ENCODE measurements around the gene SMC5.

DNA sequence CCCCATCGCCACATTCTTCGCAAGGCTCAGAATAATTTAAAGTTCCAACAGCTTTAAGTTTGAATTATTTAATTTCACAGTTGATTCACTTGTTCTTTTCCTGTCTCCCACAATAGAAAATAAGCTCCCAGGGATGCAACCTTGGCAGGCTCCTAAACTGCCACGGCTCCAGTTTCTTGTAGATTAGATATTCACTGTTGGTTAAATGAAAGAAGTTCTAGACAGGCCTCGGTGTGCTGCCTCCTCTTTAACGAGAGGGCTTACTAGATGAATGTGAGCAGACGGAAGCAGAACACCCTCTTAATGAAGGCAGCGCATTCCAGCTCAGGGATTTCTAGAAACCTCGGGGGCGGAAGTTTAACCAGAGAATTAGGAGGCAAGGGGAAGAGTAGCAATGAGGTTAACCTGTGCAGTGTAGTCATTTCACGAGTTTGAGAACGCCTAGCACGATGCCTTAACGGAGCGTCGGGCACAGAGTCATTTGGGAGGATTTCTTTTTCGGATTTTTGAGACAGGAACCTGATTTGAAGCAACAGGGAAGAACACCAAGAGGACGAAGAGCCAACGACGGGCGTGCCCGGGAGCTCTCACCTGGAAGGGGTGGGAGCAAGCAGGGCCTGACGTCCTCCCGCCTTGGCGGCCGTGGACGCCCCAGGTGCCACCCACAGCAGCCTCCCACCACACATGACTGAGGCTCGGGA lies 637 bp upstream of the SMC5 start:
- TF ChIP-seq, protein P1, sequence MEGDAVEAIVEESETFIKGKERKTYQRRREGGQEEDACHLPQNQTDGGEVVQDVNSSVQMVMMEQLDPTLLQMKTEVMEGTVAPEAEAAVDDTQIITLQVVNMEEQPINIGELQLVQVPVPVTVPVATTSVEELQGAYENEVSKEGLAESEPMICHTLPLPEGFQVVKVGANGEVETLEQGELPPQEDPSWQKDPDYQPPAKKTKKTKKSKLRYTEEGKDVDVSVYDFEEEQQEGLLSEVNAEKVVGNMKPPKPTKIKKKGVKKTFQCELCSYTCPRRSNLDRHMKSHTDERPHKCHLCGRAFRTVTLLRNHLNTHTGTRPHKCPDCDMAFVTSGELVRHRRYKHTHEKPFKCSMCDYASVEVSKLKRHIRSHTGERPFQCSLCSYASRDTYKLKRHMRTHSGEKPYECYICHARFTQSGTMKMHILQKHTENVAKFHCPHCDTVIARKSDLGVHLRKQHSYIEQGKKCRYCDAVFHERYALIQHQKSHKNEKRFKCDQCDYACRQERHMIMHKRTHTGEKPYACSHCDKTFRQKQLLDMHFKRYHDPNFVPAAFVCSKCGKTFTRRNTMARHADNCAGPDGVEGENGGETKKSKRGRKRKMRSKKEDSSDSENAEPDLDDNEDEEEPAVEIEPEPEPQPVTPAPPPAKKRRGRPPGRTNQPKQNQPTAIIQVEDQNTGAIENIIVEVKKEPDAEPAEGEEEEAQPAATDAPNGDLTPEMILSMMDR (IDR thresholded peaks at IDR 0.05): no peak
- TF ChIP-seq EZH2 (IDR thresholded peaks at IDR 0.05; ENCODE audit: borderline replicate concordance, insufficient read depth, low read depth, low read length, poor library complexity, severe bottlenecking): no peak
